Urinary bladder (tissue), 4 donors: ENCODE data around the gene ZNF230. TPM values are rescaled to one million over a fixed set of nuclear protein-coding genes. Genes with fewer than 3 reads are reported as not detected.

Experiments used
- DNase-seq: peaks from one replicate; pipeline ENCODE4 v3.0.0-alpha.2; 2015; ENCODE audit errors: extremely low spot score
- H3K27ac ChIP-seq: one replicate; pipeline ENCODE4 v1.5.1; 2013; ENCODE audit warnings: low read depth, mild to moderate bottlenecking, moderate library complexity
- H3K36me3 ChIP-seq: one replicate; pipeline ENCODE4 v1.6.1; 2013; ENCODE audit warnings: mild to moderate bottlenecking, moderate library complexity; ENCODE audit not compliant: insufficient read depth
- H3K4me1 ChIP-seq: one replicate; pipeline ENCODE4 v1.6.1; 2013; ENCODE audit warnings: mild to moderate bottlenecking, moderate library complexity; ENCODE audit not compliant: insufficient read depth
- H3K4me3 ChIP-seq: one replicate; pipeline ENCODE4 v1.5.1; 2013; ENCODE audit warnings: low read depth, low read length
- WGBS: extraction: QIAGEN DNeasy Blood & Tissue Kit; methylation state at CpG from one replicate; pipeline ENCODE4 v1.1.7; 2013; 5-methylcytosine and 5-hydroxymethylcytosine counted together
- polyA plus RNA-seq: library from polyadenylated mRNA; stranded (reverse); fragments of 200-250 nt; gene quantifications from one replicate; pipeline ENCODE4 v1.2.3, GENCODE V29; 2013
- small RNA-seq: library from RNA; depleted of rRNA; stranded (forward); fragments of <200 nt; gene quantifications from one replicate; pipeline ENCODE3, GENCODE V24; 2014
- total RNA-seq: library from RNA; depleted of rRNA; stranded (reverse); fragments of >200 nt; gene quantifications from one replicate; pipeline ENCODE4 v1.2.3, GENCODE V29; 2014
- donor health status: healthy with polysubstance abuse.
- donor health status: healthy.

Gene ZNF230
- total and polyA plus RNA-seq, 2 donors = 4.0 to 9.9 TPM

GRCh38 chr19:44061038-44061437, 58.3 kb downstream of the ZNF230 start:
- 93% methylated on average over 1 of the region's 1 CpG for WGBS
- H3K36me3 ChIP-seq = peaks cover 5% of the 10 kb centered on the region

More at GRCh38 chr19:44061038-44061437, 58.3 kb downstream of the ZNF230 start:
- H3K4me1 ChIP-seq = no peaks in the 10 kb centered on the region
- H3K27ac ChIP-seq = no peak overlapping the region
- H3K4me3 ChIP-seq = no peak overlapping the region
- no peak for DNase-seq

Small RNAs within 50 kb of the gene (small RNA-seq; reads per million reads assigned to genes)
- gene AC006213.5 = not detected

Other genes starting within 250 kb of the ZNF230 start
- gene SMG9, start 248.0 kb upstream of the ZNF230 start, total RNA-seq = 12.5 TPM
- 29.6 TPM for gene SMG9, start 248.0 kb upstream of the ZNF230 start, polyA plus RNA-seq
- gene KCNN4, start 222.0 kb upstream of the ZNF230 start, total RNA-seq = 4.3 TPM
- gene KCNN4, start 222.0 kb upstream of the ZNF230 start, polyA plus RNA-seq = 14.3 TPM
- gene LYPD5, start 200.5 kb upstream of the ZNF230 start, total RNA-seq = 0.58 TPM
- gene LYPD5, start 200.5 kb upstream of the ZNF230 start, polyA plus RNA-seq = 1.3 TPM
- 54.0 TPM for gene ZNF283, start 175.6 kb upstream of the ZNF230 start, total RNA-seq
- gene ZNF283, start 175.6 kb upstream of the ZNF230 start, polyA plus RNA-seq = 3.1 TPM
- 4.8 TPM for gene ZNF404, start 119.0 kb upstream of the ZNF230 start, total RNA-seq
- 7.1 TPM for gene ZNF404, start 119.0 kb upstream of the ZNF230 start, polyA plus RNA-seq
- 33.1 TPM for gene ZNF45, start 67.7 kb upstream of the ZNF230 start, total RNA-seq
- 7.3 TPM for gene ZNF45, start 67.7 kb upstream of the ZNF230 start, polyA plus RNA-seq
- gene ZNF221, start 51.7 kb upstream of the ZNF230 start, total RNA-seq = 14.6 TPM
- gene ZNF221, start 51.7 kb upstream of the ZNF230 start, polyA plus RNA-seq = 2.0 TPM
- 14.1 TPM for gene ZNF155, start 18.8 kb upstream of the ZNF230 start, total RNA-seq
- 5.6 TPM for gene ZNF155, start 18.8 kb upstream of the ZNF230 start, polyA plus RNA-seq
- gene ZNF222, start 22.4 kb downstream of the ZNF230 start, total RNA-seq = 9.2 TPM
- gene ZNF222, start 22.4 kb downstream of the ZNF230 start, polyA plus RNA-seq = 5.3 TPM
- gene ZNF223, start 49.1 kb downstream of the ZNF230 start, total RNA-seq = 11.7 TPM
- 3.6 TPM for gene ZNF223, start 49.1 kb downstream of the ZNF230 start, polyA plus RNA-seq
- 5.7 TPM for gene ZNF284, start 69.2 kb downstream of the ZNF230 start, total RNA-seq
- gene ZNF284, start 69.2 kb downstream of the ZNF230 start, polyA plus RNA-seq = 0.71 TPM
- gene ZNF224, start 91.4 kb downstream of the ZNF230 start, total RNA-seq = 65.7 TPM
- 12.3 TPM for gene ZNF224, start 91.4 kb downstream of the ZNF230 start, polyA plus RNA-seq
- 13.5 TPM for gene ZNF225, start 110.4 kb downstream of the ZNF230 start, total RNA-seq
- 2.6 TPM for gene ZNF225, start 110.4 kb downstream of the ZNF230 start, polyA plus RNA-seq
- gene ZNF234, start 138.6 kb downstream of the ZNF230 start, total RNA-seq = 20.7 TPM
- 4.3 TPM for gene ZNF234, start 138.6 kb downstream of the ZNF230 start, polyA plus RNA-seq
- gene ZNF226, start 162.1 kb downstream of the ZNF230 start, total RNA-seq = 41.1 TPM
- 18.7 TPM for gene ZNF226, start 162.1 kb downstream of the ZNF230 start, polyA plus RNA-seq
- gene ZNF227, start 209.6 kb downstream of the ZNF230 start, total RNA-seq = 34.5 TPM
- 7.4 TPM for gene ZNF227, start 209.6 kb downstream of the ZNF230 start, polyA plus RNA-seq